NOMO-1 treated with DMSO at 0.1 percent for 48 hours (cell line): Measurements from ENCODE around the gene VPREB3.
A peak's percentile ranks its signal among the peaks of the same experiment; 100 is the strongest.

ENCODE experiments used
- DNase-seq: peaks from one replicate; lab custom pipeline; 2025; ENCODE audit not compliant: unreplicated experiment; lab: John Stamatoyannopoulos, UW

Gene VPREB3

GRCh38 chr22:23744485-23744884 is 9.7 kb downstream of the VPREB3 start:
- no peak for DNase-seq

DNA sequence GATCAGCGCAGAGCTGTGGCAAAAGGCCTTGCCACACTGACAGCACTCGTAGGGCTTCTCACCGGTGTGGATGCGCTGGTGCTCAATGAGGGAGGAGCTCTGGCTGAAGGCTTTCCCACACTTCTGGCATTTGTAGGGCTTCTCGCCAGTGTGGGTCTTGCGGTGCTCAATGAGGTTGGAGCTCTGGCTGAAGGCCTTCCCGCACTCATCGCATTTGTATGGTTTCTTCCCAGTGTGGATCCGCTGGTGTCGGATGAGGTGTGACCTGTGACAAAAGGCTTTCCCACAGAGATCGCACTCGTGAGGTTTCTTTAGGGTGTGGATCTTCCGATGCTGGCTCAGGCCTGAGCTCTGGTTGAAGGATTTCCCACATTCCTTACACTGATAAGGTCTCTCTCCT is 10.2 kb downstream of the VPREB3 start:
- DNase-seq: no peak

DNA sequence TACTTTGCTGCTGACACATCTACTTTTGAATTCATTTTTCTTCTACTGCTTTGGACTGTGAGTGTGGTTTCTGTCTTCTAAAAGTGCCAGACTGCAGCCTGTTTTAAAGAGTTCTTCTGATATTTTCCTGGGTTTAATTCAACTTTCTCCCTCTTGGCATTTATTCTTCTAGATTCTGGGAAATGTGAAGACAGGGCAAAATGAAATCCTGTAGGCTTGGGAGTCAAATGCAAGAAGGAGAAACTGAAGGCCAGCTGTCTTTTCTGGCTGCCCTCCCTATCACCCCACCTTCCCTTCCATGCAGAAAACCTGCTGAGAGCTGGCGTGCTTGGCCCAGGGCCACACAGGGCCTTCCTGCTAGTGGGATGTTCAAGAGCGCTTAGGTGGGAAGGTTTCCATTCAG is 10.9 kb downstream of the VPREB3 start:
- DNase-seq: no peak

- DNase-seq: no peak
Measured at GRCh38 chr22:23742505-23743264, 11.5 kb downstream of the VPREB3 start.

- DNase-seq: no peak
Measured at GRCh38 chr22:23737696-23738095, 16.5 kb downstream of the VPREB3 start.

- DNase-seq: peak; percentile 27
Measured at GRCh38 chr22:23728108-23728507, 26.1 kb downstream of the VPREB3 start.

- no peak for DNase-seq
Measured at GRCh38 chr22:23722724-23723123, 31.5 kb downstream of the VPREB3 start.

DNA sequence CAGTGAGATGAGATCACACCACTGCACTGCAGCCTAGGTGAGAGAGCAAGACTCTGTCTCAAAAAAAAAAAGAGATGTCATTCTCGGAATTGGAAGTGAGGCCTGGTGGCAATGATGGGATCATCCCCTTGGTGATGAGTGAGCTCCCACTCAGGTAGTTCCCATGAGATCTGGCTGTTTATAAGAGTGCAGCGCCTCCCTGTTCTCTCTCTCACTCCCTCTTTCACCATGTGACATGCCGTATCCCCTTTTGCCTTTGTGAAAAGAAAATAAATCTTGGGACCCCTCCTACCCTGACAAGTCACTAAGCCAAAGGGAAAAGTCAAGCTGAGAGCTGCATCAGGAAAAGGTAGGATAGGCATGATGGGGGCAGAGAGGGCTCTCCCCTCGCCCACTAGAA is 32.1 kb downstream of the VPREB3 start:
- no peak for DNase-seq

GRCh38 chr22:23720855-23721254 is 33.4 kb downstream of the VPREB3 start:
- DNase-seq: no peak

GRCh38 chr22:23718371-23719165 is 35.7 kb downstream of the VPREB3 start:
- no peak for DNase-seq

DNA sequence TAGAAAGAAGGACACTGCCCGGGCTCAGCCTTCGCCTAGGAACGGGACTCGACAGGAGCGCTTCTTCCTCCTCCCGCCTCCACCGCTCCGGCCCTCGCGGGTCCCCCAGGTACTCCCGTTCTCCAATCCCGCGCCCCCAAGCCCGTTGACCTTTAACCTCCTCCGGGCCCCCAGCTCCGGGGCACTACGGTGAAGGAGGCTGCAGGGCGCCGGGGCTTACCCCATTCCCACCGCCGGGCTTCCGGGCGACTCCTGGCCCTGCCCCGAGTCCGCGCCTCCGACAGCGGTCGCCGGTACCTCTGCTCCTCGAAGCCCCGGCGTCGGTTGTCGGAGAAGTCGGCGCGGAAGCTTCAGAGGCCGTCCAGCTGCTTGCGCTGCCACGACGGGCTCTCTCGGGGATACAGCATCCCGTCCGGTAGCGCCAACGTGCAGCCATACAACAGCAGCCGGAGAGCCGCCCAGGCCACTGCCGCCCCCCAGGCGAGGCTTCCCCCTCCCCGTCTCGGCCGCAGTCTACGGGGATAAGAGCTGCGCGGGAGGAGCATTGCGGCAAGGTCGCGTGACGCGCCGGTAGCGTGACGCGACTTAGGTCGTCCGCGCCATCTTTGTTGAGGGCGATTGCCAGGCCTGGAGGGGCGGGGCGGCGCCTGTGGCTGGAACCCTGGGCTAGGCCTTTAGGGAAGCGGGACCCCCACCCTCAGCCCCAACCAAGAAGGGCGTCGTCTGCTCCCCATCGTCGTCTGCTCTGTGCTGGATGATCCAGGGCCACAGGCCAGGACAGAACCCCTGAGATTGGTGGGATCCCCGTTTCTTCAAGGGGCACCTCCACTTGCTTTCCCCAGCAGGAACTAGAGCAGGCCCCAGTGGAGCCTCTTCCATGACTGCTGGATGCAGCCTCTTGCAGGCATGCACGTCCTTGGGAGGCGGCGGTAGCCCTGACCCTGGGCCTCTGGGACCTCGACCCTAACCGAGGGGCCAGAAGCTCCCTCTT is 37.1 kb downstream of the VPREB3 start:
- peak; percentile 75 for DNase-seq

DNA sequence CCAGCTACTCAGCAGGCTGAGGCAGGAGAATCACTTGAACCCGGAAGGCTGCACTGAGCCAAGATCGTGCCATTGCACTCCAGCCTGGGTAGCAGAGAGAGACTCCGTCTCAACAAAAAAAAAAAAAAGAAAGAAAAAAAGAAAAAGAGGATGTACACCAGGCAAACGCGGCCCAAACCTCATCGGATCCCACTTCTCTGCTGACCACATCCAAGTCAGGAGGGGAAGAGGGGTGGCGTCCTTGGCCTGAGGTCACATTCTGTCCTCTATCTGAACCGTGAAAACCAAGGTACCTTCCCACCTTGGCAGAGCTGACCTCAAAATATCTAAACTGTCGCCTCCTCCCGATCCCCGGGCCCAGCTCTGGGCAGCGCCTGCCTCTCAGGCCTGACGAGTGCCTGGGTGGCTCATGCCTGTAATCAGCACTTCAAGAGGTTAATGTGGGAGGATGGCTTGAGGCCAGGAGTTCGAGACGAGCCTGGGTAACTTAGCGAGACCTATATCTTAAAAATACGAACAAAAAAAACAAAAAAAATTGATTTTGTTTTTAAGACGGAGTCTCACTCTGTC is 38.3 kb downstream of the VPREB3 start:
- no peak for DNase-seq

DNA sequence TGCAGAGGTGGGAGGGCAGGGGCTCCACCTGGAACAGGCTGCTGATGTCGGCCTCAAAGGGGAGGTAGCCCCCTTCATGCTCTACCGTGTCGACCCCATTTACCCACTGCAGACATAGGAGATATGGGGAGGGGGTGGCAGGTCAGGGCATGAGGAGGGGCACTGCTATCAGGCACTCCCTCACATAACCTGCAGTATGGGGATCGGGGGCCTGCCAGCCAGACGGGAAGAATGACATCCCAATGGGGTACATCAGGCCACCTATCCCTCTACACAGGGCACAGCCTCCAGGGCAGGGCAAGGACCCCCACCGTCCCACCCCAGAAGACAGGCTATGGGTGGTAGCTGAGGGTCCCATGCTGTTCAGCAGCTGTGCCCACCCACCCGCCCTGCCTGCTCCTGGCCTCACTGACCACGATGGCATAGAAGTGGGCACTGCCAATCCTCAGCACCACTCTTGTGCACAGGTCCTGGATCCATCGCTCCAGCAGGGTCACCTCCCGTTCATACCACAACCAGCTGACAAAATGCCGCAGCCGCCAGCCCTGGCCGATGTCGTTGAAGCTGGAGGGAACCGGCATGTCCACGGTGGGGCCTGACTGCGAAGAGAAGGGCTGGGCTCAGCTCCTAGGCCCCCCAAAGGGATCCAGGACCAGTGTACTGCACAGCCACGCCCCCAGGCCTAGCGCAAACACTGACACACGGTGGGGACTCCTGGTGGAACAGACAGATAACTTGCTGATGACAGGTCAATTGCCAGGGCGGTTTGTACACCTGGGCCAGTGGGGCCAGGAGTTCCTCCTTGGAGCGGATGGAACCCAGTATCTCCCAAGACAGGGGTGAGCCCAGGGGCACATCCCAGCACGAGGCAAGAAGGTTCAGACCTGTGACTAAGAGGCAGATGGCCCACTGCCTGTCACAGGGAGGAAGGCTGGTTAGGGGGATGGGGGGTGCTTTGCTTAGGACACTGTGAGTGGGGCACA is 39.3 kb downstream of the VPREB3 start:
- no peak for DNase-seq

DNA sequence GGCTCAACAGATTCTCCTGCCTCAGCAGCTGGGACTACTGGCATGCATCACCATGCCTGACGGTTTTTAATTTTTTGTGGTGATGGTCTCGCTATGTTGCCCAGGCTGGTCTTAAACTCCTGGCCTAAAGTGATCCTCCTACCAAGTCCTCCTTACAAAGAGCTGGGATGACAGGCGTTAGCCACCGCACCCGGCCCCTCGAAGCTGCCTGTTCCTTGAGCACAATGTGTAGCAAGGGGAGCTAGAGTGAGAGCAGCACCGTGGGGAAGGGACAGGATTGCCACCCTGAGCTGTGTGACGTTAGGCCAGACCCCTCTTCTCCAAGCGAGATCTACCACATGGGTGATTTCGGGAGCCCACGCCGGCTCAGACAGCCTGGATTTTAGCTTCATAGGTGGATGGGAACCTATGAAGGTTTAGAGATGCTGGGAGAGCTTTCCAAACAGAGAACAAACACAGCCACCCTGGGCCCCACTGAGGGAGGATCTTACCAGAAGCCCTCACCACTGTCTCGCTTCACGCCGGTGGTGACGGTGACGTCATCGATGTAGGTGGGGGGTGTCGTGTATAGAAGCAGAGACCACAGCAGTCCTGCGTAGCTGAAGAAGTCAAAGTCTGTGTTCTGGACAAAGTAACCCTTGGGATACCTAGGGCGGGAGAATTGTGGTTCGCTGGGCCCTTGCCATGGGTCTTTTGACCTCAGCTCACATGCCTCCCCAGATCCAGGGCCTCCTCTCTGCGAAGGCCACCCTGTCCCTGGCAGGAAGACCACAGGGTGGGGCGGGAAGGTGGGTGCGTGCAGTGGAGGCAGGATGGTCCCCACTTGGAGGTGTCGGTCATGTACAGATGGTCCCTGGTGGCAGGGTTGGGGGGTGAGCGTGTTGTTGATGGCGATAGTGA is 40.3 kb downstream of the VPREB3 start:
- DNase-seq: no peak

DNA sequence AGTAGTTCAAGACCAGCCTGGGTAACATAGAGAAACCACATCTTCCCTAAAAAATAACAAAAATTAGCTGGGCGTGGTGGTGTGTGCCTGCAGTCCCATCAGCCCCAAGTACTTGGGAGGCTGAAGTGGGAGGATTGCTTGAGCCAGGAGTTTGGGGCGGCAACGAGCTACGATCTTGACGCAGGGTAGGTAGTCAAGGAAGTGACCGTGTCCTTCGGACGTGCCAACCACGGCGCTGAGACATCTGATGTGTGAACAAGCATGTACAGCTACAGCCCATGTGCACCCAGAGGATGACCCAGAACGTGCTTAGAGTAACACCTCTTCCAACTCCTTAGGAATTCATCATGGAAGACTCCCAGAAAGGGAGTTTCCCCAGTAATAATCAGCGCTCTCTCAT is 42.0 kb downstream of the VPREB3 start:
- DNase-seq: no peak

GRCh38 chr22:23709107-23709506 is 45.1 kb downstream of the VPREB3 start:
- DNase-seq: no peak

- no peak for DNase-seq
Measured at GRCh38 chr22:23708270-23708669, 46.0 kb downstream of the VPREB3 start.

- no peak for DNase-seq
Measured at GRCh38 chr22:23705358-23705757, 48.9 kb downstream of the VPREB3 start.

GRCh38 chr22:23704829-23705228 is 49.4 kb downstream of the VPREB3 start:
- DNase-seq: no peak
